Kidney epithelial cell (primary cell): ENCODE data around the gene NINJ1. TPM values are rescaled to one million over a fixed set of nuclear protein-coding genes. Genes with fewer than 3 reads are reported as not detected.

Experiments used
- DNase-seq: peaks from one replicate; pipeline ENCODE4 v3.0.0-alpha.2; 2010; ENCODE audit warnings: low read depth
- H3K27me3 ChIP-seq: 2 replicates; pipeline ENCODE4 v1.6.0; 2011; ENCODE audit warnings: low read length; ENCODE audit not compliant: control insufficient read depth, insufficient read depth
- H3K36me3 ChIP-seq: 2 replicates; pipeline ENCODE4 v1.5.1; 2011; ENCODE audit warnings: low read length; ENCODE audit not compliant: control insufficient read depth, insufficient read depth
- H3K4me3 ChIP-seq: 2 replicates; pipeline ENCODE4 v1.5.1; 2011; ENCODE audit warnings: low read depth, mild to moderate bottlenecking, control low read depth, low read length
- total RNA-seq: library from RNA; depleted of rRNA; stranded (reverse); fragments of >200 nt; gene quantifications from 2 replicates; pipeline ENCODE4 v1.2.3, GENCODE V29; 2015
- TF ChIP-seq, protein P1 (sequence below): IDR thresholded peaks from 2 replicates; pipeline ENCODE4 v1.5.1; 2011; ENCODE audit warnings: mild to moderate bottlenecking, moderate library complexity, low read length, control low read depth, inconsistent platforms; ENCODE audit not compliant: insufficient read depth, poor library complexity, severe bottlenecking

NINJ1 gene
- total RNA-seq, 1 donor from 2014 or later = 66.4 TPM

GRCh38 chr9:93077367-93077766 lies 56.7 kb downstream of the NINJ1 start:
- no peaks in the 10 kb centered on the region for H3K27me3 ChIP-seq
- no peak overlapping the region for H3K4me3 ChIP-seq
- DNase-seq = no peak
- no peaks in the 10 kb centered on the region for H3K36me3 ChIP-seq
- TF ChIP-seq, protein P1, sequence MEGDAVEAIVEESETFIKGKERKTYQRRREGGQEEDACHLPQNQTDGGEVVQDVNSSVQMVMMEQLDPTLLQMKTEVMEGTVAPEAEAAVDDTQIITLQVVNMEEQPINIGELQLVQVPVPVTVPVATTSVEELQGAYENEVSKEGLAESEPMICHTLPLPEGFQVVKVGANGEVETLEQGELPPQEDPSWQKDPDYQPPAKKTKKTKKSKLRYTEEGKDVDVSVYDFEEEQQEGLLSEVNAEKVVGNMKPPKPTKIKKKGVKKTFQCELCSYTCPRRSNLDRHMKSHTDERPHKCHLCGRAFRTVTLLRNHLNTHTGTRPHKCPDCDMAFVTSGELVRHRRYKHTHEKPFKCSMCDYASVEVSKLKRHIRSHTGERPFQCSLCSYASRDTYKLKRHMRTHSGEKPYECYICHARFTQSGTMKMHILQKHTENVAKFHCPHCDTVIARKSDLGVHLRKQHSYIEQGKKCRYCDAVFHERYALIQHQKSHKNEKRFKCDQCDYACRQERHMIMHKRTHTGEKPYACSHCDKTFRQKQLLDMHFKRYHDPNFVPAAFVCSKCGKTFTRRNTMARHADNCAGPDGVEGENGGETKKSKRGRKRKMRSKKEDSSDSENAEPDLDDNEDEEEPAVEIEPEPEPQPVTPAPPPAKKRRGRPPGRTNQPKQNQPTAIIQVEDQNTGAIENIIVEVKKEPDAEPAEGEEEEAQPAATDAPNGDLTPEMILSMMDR = no peak

GRCh38 chr9:93076792-93077128 lies 57.3 kb downstream of the NINJ1 start:
- TF ChIP-seq, protein P1 = no peak
- Histone ChIP-seq H3K27me3 (no peaks in the 10 kb centered on the region), H3K36me3 (no peaks in the 10 kb centered on the region)

GRCh38 chr9:93076101-93076791 lies 57.8 kb downstream of the NINJ1 start:
- Histone ChIP-seq H3K27me3 (no peaks in the 10 kb centered on the region), H3K36me3 (no peaks in the 10 kb centered on the region), H3K4me3 (no peak overlapping the region)
- TF ChIP-seq, protein P1 = no peak
- DNase-seq = no peak

More at GRCh38 chr9:93076792-93077128, 57.3 kb downstream of the NINJ1 start:
- no peak overlapping the region for H3K4me3 ChIP-seq
- DNase-seq = no peak

DNA sequence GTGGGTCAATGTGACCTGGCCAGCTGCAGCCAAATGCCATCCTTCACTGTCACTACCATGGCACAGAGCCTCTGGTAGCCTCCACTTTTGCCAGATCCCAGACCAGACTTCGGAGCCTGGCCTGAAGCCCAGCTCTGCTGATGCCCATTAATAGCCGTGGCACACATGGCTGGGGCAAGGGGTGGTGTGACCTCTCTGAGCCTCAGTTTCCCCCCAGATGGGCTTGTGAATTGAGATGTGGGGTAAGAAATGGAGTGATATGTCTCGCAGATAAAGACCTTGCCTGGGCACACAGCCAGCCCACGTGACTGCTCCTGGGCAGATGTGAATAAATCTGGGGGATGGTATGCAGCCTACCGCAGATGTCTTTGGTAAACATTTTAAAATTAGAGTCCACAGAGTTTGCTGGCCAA lies 61.7 kb downstream of the NINJ1 start:
- DNase-seq = no peak
- no peaks in the 10 kb centered on the region for H3K27me3 ChIP-seq
- H3K4me3 ChIP-seq = no peak overlapping the region
- TF ChIP-seq, protein P1 = no peak
- no peaks in the 10 kb centered on the region for H3K36me3 ChIP-seq

Other genes starting within 250 kb of the NINJ1 start
- 0.41 and 0.46 TPM in 2 replicates for gene FGD3, start 186.7 kb downstream of the NINJ1 start, total RNA-seq
- gene SUSD3, start 75.5 kb downstream of the NINJ1 start, total RNA-seq = 0.89 and 1.3 TPM in 2 replicates
- gene CARD19, start 38.0 kb downstream of the NINJ1 start, total RNA-seq = 32.6 and 56.5 TPM in 2 replicates
- 9.7 and 17.1 TPM in 2 replicates for gene WNK2, start 49.9 kb upstream of the NINJ1 start, total RNA-seq